NCI-H146 treated with DMSO at 0.1 percent for 48 hours (cell line): ENCODE data around the gene COQ8B.
"Not testable (repeated sequence)": the region's sequence is repeated elsewhere in the genome, so short reads cannot be mapped to it uniquely, and the experiment has no call there.

ENCODE experiments used
- DNase-seq: peaks from one replicate; lab custom pipeline; 2025; ENCODE audit not compliant: unreplicated experiment; lab: John Stamatoyannopoulos, UW

COQ8B gene

GRCh38 chr19:40716482-40717324, at the start of gene COQ8B, which contains the start of gene ITPKC:
Gene COQ8B, minus strand, starts transcription at chr19:40716886. Its CDS starts 2,254 bp downstream, at chr19:40714632.
Gene ITPKC, plus strand, starts transcription at chr19:40717112. Its CDS starts 24 bp downstream, at chr19:40717136.
- DNase-seq = peak; percentile 89

GRCh38 chr19:40766385-40766784, 49.7 kb upstream of the COQ8B start:
- DNase-seq = not testable (repeated sequence)

DNA sequence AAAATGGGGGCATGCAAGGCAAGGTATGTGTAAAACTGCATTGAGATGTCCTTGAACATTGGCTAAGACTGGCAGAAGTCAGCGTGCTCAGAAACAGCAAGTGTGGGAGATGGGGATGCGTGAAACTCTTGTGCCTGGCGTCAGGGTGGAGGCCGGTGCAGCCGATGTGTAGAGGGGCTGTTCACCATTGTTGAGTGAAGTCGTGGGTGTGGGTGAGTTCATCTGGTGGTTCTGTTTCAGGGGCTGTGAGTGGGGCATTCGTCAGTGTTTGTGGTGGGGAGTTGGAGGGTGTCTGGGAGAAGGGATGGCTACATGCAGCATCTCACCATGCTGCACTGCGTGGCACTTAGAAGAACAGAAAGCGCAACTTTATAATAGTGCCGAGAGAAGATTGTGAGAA, 47.3 kb upstream of the COQ8B start:
- no peak for DNase-seq

DNA sequence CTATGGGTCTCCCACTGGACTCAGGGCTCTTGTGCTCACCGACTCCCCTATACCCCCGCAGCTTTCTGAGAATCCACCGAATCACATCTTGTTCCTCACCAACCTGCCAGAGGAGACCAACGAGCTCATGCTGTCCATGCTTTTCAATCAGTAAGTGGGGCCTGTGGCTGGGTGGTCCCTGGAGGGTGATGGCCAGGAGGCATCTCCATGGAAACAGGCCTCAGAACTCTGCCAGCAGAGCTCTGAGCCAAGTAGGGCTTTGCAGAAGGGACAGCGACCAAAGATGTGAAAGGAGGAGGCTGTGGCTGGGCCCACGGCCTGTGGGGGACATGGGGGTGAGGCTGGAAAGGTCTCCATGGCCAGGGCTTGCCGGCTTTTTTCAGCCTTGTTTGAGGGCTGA, 46.8 kb upstream of the COQ8B start:
- no peak for DNase-seq

- no peak for DNase-seq
These were observed 46.2 kb upstream of the COQ8B start for GRCh38 chr19:40762754-40763470.

GRCh38 chr19:40759352-40759751, 42.7 kb upstream of the COQ8B start:
- DNase-seq = no peak

DNA sequence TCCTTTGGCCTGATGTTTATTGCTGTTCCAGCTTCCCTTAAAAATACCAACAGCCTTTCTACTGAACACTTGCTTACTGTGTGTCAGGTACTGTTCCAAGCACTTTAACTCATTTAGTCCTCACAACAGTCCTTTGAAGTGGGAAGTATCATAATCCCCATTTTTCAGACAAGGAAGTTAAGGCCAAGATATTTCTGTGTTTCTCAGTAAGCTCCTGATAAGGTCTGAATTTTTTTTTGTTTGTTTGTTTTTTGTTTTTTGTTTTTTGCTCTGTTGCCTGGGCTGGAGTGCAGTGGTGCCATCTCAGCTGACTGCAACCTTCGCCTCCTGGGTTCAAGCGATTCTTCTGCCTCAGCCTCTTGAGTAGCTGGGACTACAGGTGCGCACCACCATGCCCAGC, 41.8 kb upstream of the COQ8B start:
- no peak for DNase-seq

DNA sequence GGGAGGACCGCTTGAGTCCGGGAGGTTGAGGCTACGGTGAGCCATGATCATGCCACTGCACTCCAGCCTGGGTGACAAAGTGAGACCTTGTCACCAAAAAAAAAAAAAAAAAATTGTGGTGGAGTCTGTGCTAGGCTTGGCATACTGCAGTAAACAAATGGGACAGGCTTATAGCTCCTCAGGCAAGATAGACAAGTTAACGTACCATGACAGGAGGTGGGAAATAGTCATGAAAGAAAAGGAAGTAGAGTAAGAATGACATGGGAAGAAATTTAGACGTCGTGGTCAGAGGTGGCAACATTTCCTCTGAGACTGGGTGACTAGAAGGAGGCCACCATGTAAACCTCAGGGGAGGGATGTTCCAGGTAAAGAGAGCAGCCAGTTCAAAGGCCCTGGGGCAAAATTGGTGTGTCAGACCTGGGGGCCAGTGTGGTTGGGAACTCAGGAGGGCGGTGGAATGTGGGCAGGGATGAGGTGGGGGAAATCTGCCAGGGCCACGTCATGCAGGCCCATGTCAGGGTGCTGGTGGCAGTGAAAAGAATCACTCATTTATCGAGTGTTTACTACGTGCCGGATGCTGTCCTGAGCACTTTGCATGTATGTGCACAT, 39.9 kb upstream of the COQ8B start:
- no peak for DNase-seq

GRCh38 chr19:40755791-40756190, 39.1 kb upstream of the COQ8B start:
- no peak for DNase-seq

- DNase-seq = no peak
These were observed 38.5 kb upstream of the COQ8B start for GRCh38 chr19:40755248-40755624.

- DNase-seq = no peak
These were observed 38.0 kb upstream of the COQ8B start for GRCh38 chr19:40754611-40755247.

DNA sequence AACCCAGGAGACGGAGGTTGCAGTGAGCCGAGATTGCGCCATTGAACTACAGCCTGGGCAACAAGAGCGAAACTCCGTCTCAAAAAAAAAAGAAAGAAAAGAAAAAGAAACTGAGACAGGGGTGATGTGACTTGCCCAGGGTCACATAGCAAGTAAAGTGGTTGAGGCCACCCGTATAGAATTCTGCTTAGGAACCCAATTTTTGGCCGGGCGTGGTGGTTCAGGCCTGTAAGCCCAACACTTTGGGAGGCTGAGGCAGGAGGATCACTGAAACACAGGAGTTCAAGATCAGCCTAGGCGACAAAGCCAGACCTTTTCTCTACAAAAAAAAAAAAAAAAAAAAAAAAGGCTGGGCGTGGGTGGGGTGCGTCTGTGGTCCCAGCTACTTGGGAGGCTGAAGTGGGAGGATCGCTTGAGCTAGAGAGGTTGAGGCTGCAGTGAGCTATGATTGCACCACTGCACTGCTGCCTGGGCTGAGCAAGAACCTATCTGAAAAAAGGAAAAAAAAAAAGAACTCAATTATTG, 35.6 kb upstream of the COQ8B start:
- DNase-seq = no peak

- peak; percentile 95 for DNase-seq
These were observed 34.3 kb upstream of the COQ8B start, which contains the start of gene SNRPA for GRCh38 chr19:40750874-40751537. Gene SNRPA, plus strand, starts transcription at chr19:40751203. Its CDS starts 206 bp downstream, at chr19:40751409.

DNA sequence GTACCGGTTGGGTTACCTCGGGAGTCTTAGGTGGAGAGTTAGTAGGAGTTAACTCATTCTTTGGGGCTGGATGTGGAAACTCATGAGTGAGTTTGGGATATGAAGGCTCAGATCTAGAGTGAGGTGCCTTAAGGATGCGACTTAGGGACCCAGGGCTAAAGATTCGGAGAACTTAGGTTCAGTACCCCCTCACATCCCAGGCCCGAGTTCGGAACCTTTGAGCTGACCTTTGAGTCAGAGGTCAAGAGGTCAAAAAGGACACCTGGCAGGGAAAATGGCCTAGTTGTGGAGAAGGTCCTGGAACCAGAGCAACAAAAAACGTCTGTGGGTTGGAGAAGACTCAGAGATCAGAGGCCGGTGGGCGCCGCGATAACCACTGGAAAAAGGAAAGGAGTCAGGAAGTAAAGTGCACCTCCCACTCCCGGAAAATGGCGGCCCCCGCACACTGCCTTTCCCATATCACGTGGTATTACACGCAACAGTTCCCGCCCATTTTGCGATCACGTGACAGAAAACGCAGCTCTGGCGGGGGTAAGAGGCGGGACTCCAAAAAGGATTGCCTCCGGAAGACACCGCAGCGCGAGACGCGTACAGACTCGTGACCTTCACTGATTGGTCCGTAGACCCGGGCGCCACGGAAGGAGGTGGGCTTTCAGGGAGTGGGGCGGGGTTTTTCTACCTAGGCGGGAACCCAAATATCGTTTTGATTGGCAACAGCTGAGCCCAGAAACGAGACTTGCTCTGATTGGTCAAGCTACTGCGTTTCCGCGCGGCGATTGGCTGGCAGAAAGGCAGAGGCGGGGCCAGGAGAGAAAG, 33.6 kb upstream of the COQ8B start, which contains the start of gene ACTMAP:
Gene ACTMAP (minus strand): TSS at position 420 of the 816 bp plus-strand sequence. CDS start 674 bp downstream, outside the sequence.
- peak; percentile 99 for DNase-seq

- no peak for DNase-seq
These were observed 30.9 kb upstream of the COQ8B start for GRCh38 chr19:40747536-40747935.

GRCh38 chr19:40745402-40745780, 28.7 kb upstream of the COQ8B start:
- DNase-seq = no peak

- DNase-seq = no peak
These were observed 28.1 kb upstream of the COQ8B start for GRCh38 chr19:40744554-40745401.

DNA sequence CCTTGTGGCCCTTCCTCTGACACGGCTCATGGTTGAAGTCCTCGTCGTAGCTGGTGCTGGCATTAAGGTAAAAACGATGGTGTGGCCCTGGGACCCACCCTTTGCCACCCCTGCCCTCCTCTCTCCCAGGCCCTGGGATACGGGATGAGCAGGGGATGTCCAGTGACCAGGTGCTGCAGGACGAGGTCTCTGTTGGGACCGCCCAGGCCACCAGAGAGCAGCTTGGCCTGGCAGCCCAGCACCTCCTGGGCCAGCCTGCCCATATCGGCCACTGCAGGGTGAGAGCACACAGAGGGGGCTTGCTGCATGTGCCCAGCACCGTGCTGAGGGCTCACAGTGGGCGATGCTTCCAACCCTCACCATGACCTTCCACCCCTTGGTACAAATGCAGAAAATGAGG, 27.2 kb upstream of the COQ8B start:
- DNase-seq = no peak

DNA sequence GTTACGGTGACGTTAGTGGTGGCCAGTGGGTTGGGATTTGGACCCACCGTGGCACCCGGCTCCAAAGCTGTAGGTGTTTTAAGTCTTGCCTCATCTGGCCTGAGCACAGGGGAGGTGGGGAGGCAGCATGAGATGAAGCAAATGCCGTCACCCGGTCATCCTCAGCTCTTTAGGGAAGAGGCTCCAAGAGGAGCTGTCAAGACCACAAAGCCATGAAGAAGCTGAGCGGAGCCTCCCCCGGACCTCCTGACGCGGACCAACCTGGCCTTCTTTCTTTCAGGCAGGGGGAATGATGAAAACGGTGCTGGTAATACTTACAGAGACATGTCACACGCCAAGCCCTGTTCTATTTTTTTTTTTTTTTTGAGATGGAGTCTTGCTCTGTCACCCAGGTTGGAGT, 26.2 kb upstream of the COQ8B start:
- no peak for DNase-seq
